ENCODE results near the gene CAPN10.

DNA sequence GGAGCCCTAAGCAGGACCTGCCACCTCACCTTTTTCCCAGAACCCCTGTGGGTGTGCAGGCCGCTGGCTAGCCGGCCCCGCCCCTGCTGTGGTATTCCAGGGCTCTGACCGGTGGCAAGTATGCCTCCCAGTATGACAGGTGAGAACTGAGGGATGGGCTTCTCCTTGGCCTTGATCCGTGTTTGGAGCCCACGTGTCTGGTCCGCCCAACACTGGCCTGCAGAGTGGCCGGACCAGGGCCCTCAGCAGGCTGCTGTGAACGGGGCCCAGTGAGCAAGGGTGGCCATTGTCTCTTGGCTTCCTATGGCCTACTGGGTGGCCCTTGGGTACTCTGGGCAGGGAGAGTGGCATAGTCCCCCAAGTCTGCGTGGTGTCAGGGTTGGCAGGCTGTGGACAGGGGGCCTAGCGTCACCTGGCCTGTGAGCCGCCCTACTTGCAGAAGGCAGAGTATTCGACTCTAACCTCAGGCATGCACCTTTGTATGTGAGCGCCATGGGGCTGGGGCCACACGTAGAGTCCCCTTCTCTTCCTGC is 16.5 kb upstream of the CAPN10 start:
- TF ChIP-seq POLR2A (IDR thresholded peaks at IDR 0.05): no peak
- TF ChIP-seq, protein P1, sequence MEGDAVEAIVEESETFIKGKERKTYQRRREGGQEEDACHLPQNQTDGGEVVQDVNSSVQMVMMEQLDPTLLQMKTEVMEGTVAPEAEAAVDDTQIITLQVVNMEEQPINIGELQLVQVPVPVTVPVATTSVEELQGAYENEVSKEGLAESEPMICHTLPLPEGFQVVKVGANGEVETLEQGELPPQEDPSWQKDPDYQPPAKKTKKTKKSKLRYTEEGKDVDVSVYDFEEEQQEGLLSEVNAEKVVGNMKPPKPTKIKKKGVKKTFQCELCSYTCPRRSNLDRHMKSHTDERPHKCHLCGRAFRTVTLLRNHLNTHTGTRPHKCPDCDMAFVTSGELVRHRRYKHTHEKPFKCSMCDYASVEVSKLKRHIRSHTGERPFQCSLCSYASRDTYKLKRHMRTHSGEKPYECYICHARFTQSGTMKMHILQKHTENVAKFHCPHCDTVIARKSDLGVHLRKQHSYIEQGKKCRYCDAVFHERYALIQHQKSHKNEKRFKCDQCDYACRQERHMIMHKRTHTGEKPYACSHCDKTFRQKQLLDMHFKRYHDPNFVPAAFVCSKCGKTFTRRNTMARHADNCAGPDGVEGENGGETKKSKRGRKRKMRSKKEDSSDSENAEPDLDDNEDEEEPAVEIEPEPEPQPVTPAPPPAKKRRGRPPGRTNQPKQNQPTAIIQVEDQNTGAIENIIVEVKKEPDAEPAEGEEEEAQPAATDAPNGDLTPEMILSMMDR (IDR thresholded peaks at IDR 0.05): no peak
- no peak for TF ChIP-seq POLR2AphosphoS5 (IDR thresholded peaks at IDR 0.05)
